HG03521 (cell line): ENCODE data around the gene MUS81.
A peak's percentile ranks its signal among the peaks of the same experiment; 100 is the strongest.

Experiments
- ATAC-seq: cut with Tn5 transposase; IDR thresholded peaks from one replicate; pipeline ENCODE4 v1.9.1; 2021; ENCODE audit warnings: mild to moderate bottlenecking, moderate library complexity; ENCODE audit not compliant: unreplicated experiment

Gene MUS81

DNA sequence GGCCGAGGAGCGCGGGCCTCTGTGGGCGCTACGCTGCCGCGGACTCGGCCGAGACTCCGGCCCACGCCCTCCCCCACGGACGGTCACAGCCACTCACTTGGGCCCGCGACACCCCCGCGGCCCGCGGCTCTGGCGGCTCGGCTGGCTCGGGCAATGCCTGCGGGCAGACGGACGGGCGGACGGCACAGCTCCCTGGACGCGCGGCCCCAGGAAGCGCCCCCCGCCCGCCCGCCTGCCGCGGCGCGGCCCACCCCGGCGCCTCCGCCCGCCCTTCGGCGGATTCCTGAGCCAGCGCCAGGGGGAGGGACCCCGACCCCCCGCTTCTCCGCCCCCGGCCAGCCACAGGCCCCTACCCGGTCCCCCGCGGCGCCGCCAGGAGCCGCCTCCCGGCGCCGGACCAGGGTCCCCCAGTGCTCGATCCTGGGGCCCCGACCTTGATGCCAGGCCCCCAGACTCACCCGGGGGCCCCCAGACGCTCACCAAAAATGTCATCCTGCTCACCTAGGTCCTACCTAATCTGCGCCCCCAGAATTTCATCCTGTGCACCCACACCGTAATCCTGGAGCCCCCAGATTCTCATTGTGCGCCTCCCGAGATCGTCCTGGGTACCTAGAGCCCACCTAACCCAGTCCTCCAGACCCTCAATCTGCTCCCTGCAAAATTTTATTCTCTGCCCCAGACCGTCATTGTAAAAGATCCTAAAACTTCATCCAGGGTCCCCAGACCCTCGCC, 12.5 kb downstream of the MUS81 start, which contains the start of gene EFEMP2:
TSS of gene EFEMP2 (minus strand) at position 215 of the 732 bp plus-strand sequence. CDS start 446 bp downstream, outside the sequence.
- ATAC-seq = no peak

DNA sequence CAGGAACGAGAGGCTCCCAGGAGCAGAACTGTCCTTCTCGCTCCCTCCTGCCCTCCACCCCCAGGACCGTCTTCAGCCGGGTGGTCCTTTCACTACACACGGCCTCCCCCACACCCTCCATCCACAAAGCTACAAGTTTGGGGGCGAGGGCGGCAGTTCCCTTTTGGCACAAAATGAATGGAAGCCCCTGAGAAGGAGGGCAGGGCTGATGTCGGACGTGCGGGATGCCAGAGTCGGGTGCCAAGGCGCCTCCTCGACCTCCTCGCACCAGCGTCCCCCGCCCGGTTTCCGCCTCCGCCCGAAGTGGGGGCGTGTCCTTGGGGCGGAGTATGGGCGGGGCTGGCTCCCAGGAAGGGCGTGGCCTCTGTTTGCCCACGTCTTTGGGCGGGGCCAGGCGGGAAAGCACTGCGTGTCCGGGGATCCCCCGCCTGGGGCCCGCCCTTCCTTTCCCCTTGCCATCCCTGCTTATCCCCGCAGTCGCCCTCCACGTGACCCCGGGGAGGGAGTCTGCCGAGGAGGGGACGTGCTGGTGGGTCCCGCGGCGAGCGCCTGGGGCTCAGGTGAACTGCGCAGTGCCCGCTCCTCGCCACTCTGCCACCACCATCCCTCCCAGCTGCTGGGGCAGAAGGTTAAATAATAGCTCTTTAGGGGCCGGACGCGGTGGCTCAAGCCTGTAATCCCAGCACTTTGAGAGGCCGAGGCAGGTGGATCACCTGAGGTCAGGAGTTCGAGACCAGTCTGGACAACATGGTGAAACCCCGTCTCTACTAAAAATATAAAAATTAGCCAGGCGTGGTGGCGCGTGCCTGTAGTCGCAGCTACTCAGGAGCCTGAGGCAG, 13.3 kb downstream of the MUS81 start:
- peak; percentile 87 for ATAC-seq

DNA sequence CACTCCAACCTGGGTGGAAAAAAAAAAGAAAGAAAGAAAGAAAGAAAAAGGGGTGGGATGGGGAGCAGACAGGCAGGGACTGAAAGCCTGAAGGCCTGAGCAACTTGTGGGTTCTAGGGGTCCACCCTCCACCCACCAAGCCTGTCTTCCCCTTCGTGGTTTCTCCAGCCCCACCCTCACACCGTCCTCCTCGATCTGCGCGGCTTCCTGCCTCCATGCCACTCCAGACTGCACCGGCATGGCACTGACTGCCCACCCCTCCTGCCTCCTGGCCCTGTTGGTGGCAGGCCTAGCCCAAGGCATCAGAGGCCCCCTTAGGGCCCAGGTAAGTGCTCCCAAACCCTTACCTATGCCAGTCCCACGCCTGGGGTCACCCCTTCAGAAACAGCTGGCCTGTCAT, 19.4 kb downstream of the MUS81 start, which contains the start of gene CTSW:
TSS of gene CTSW (plus strand) at position 221 of the 400 bp plus-strand sequence. CDS start at position 239, 18 bp downstream.
- no peak for ATAC-seq

DNA sequence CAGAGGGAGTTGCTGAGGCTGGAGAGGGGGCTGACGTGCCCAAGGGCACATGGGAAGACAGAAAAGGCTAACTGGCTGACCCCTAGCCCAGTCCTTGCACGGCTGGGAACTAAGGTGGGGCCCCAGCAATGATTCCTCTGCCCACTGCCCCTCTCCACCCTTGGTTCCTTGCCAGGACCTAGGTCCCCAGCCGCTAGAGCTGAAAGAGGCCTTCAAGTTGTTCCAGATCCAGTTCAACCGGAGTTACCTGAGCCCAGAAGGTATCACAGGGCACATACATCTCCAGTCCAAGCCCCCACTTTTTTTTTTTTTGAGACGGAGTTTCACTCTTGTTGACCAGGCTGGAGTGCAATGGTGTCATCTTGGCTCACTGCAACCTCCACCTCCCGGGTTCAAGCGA, 19.8 kb downstream of the MUS81 start:
- no peak for ATAC-seq

DNA sequence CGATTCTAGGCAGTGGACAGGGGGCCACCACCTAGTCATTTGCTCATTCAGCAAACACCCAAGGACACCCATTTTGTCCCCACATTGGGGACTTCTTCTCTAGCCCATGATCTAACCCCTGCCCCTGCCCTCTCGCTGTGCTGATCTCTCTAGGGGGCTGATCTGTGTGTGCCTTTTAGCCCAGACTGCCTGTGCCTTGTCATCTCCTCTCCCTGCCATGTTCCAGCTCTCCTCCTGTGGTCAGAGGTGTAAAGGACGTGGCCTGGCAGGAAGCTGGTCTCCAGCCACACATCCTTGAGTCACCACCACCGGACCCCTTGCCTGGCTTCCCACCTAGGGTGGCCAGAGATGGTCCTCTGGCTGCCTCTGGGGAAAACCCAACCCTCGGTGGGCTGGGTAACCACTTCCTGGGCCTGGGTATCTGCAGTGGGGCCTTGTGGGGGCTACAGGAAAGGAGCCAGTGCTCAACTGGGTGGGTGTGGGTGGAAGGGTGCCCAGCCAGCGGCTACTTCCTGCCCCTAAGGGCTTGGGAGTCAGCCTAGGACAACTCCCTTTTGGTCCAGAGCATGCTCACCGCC, 20.7 kb downstream of the MUS81 start:
- no peak for ATAC-seq

DNA sequence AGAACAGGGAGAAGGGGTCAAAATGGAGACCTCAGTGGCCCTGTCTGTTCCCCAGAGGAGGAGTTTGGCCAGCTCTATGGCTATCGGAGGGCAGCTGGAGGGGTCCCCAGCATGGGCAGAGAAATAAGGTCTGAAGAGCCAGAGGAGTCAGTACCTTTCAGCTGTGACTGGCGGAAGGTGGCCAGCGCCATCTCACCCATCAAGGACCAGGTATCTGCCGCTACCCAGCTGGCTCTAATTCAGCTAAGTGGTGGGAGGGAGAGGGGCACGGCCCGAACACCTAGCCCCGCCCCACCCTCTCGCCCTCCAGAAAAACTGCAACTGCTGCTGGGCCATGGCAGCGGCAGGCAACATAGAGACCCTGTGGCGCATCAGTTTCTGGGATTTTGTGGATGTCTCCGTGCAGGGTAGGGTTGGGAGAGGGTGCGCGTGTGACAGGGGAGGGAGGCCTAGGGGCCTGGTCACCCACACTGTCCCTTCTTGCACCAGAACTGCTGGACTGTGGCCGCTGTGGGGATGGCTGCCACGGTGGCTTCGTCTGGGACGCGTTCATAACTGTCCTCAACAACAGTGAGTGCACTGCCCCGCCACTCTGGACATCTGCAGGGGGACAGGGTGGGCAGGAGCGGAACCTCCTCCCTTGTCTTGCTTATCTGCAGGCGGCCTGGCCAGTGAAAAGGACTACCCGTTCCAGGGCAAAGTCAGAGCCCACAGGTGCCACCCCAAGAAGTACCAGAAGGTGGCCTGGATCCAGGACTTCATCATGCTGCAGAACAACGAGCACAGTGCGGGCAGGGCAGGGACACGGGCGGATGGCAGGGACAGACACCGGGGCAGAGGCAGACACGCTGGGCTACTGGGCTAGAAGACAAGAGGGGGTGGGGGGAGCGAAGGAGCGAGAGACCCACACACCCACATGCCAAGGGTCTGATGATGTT, 22.2 kb downstream of the MUS81 start:
- no peak for ATAC-seq

DNA sequence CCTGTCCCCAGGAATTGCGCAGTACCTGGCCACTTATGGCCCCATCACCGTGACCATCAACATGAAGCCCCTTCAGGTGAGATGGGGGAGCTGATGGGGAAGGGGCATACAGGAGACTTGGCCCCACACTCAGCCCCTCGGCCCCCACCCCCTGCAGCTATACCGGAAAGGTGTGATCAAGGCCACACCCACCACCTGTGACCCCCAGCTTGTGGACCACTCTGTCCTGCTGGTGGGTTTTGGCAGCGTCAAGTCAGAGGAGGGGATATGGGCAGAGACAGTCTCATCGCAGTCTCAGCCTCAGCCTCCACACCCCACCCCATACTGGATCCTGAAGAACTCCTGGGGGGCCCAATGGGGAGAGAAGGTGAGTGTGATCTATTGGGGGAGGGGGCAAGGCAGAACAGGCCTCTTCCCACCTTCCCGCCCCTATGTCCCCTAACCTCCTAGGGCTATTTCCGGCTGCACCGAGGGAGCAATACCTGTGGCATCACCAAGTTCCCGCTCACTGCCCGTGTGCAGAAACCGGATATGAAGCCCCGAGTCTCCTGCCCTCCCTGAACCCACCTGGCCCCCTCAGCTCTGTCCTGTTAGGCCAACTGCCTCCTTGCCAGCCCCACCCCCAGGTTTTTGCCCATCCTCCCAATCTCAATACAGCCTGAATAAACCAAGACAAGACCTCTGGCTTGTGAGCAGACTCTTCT, 23.0 kb downstream of the MUS81 start:
- ATAC-seq = no peak

DNA sequence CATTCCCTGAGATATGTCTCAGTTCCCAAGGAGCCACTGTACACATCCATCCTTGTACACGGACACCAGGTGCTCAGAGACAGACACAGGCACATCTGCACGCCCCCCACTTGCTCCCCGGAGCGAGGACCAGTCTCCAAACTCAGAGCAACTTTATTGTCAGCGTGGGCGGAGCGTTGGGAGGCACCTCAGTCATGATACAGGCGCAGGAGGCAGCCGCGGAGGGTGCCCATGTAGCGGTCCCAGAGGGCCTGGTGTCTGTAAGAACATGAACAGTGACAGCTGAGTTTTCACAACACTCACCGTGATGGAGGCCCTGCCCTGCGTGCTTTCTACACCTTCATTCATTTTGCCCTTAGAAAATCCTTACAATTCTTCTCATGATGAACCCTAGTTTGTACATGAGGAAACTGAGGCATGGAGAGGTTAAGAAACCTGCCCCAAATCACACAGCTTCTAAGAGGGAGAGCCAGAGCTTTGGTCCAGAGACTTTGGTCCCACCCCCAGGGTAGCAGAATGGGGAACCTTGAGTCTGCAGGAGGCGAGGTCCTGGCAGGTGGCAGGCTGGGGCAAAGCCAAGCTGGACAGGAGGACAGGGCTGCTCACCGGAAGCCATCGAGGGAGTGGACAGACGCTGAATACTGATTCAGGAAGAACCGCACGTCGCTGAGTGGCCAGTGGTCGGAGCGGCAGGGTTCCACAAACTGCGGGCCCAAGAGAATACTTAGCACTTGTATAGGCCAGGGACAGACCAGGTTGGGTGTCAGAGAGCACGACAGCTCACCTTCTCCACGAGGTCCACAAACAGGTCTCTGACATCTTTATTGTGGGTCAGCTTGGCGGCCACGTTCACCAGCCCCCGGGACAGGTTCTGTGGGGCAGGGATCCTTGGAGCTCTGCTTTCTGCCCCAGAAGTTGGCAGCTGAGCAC, 23.8 kb downstream of the MUS81 start:
- no peak for ATAC-seq

DNA sequence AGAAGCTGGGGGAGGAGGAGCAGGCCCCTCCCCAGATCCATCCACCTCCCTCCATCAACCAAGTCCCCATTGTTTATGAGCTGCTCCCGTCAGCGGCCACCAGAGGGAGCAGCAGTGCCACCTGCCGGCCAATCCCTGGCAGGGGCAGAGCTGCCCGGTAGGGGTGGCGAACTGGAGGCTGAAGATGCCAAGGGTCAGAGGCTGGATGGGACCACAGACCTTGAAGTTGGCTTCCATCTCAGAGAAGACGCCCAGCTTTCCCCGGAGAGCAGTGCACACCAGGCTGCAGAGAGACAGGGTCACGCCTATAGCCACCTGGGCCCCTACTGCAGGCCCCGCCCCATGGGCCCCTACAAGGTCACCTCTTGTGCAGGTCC, 24.5 kb downstream of the MUS81 start:
- ATAC-seq = no peak

DNA sequence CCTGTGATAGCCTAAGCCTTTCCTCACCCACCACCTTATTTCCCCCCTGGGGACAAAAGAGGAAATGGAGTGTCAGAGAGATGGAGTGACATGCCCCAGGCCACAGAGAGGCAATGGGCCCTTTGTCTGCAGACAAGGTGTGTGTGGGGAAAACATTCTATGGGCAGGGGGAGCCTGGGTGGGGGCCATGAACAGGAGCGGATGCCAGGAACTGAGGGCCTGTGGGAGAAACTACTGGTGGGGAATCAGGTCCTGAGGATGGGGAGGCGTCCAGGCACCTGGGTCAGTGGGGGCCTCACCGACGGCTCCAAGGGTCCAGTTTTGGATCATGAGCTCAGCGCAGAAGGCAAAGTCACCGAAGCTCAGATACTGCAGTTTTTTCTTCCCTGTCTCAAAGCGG, 25.0 kb downstream of the MUS81 start:
- ATAC-seq = no peak

DNA sequence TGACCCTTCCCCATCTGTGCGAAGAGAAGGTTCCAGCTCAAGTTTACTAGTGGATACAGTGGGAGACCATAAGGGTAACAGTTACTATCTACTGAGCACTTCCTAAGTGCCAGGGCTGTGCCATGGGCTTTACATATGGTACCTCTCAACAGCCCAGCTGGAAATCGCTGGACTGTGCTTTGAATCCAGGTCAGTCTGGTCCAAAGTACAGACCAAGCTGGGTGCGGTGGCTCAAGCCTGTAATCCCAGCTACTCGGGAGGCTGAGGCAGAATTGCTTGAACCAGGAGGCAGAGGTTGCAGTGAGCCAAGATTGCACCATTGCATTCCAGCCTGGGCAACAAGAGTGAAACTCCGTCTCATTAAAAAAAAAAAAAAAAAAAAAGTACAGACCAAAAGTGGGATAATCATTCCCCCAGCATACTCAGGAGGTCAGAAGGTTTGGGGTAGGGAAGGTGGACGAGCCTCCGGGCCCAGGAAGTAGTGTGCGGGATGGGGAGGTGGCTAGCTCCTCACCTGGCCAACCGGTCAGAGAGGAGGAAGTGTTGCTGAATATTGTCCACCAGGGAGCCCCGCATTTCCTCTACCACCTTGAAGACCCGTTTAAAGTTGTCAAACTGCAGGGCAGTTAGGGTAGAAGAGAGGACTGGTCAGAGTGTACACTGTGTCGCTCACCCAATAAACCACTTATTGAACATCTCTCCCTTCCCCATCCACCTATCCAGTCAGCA, 25.7 kb downstream of the MUS81 start:
- no peak for ATAC-seq

DNA sequence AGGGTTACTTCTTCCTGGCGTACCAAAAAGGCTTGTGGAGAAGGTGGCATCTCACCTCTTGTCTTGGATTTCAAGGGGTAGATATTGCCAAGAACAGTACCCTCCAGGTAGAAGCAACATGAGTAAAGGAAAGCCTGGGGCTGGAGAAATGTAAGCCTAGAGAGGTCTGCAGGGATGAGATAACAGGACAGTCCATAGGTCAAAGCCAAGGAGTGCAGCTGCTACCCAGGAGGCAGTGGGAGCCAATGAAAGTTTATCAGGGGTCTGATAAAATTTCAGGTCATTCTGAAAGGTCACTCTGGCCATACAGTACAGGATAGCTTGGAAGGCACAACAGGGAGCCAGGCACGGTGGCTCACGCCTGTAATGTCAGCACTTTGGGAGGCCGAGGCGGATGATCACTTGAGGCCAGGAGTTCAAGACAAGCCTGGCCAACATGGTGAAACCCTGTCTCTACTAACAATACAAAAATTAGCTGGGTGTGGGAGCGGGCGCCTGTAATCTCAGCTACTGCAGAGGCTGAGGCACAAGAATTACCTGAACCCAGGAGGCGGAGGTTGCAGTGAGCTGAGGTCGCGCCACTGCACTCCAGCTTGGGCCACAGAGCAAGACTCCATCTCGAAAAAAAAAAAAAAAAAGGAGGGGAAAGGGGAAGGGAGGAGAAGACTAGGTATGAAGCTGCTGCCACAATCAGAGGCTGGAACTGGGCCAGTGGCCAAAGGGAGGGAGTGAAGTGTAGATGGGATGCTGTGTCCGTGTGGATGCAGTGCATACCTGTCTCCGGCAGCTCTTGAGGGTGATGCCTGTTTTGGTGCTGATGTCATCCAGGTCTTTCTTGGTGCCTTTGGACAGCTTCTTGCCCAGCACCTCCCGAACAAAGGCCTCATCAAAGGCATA, 26.8 kb downstream of the MUS81 start:
- no peak for ATAC-seq

DNA sequence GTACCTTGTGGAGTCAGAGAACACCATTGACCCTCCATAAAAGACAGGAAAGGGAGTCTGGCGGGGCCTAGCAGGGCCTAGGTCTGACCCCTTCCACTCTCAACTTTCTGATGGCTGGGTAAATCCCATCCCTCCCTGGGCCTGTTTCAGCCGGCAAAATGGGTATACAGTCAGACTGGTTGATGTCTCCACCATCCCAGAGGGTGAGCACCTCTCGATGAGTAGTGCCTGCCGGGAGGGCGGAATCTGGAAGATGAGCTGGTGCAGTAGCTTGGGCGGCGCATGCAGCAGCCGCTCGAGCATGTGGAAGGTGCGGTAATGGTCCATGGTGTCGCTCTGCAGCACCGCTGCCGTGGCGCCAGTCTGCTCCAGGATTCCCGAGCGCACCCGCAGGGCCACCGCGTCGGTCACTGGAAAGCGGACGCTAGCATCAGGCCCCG, 27.5 kb downstream of the MUS81 start:
- ATAC-seq = no peak

DNA sequence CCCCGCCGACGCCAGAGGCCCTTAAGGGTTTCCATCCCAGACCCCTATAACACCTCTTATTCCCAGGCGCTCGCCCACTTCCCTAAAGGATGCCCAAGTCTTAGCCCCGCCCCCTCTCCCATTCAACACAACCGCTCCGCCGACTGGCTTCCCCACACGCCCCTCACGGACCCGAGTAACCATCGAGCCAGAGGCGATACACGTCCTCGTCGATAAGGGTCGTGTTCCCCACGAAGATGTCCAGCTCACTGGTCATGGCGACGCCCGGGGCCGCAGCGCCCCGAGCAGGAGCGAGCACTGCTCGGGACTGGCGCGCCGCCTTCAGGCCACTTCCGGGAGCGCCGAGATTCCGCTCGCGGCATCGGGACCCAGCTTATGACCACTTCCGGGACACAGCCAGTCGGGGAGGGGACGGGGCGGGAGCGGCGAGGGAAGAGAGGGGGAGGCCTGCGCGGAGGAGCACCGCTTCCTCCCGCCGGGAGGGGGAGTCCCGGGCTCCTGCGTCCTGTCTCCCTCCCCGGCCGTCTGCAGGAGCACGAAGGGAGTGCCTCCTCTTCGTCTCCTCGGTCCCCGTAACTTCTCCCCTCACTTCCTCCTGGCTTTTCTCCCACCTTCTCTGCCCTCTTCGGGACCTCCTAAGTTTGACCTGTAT, 28.1 kb downstream of the MUS81 start, which contains the start of gene FIBP:
TSS of gene FIBP (minus strand) at position 309 of the 652 bp plus-strand sequence. CDS start at position 256, 53 bp downstream.
- ATAC-seq = peak; percentile 51

DNA sequence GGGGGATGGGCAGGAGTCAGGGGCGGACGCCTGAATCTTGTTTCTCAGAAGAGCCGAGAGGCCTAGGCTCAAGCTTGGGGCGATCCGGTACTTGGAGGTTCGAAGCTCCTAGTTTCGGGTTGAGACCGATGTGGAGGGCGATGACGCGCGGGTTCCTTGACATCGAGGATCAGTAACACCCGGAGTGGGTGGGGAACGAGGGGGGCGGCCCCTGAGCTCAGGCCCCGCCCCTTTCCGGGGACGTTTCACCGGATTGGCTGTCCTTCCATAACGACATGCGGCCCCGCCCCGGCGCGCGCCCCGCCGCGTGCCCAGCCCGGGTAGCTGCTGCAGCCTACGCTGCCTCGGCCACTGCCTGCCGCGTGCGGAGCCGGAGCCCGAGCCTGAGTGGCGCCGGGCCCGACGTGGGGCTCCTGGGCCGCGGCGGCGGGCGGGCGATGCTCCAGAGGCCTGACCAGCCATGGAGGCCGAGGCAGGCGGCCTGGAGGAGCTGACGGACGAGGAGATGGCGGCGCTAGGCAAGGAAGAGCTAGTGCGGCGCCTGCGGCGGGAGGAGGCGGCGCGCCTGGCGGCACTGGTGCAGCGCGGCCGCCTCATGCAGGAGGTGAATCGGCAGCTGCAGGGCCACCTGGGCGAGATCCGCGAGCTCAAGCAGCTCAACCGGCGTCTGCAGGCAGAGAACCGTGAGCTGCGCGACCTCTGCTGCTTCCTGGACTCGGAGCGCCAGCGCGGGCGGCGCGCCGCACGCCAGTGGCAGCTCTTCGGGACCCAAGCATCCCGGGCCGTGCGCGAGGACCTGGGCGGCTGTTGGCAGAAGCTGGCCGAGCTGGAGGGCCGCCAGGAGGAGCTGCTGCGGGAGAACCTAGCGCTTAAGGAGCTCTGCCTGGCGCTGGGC, 30.3 kb downstream of the MUS81 start, which contains the start of gene CCDC85B:
TSS of gene CCDC85B (plus strand) at position 350 of the 895 bp plus-strand sequence. CDS start at position 461, 111 bp downstream.
- peak; percentile 53 for ATAC-seq
